A549 (cell line): Measurements from ENCODE around the gene SLC13A4. TPM values are rescaled to one million over a fixed set of nuclear protein-coding genes. Genes with fewer than 3 reads are reported as not detected.
A peak's percentile ranks its signal among the peaks of the same experiment; 100 is the strongest.

Experiments used
- ATAC-seq, 2 experiments: fragments of 200-7000 bp in 1 of 2; fragments of >200 bp in 1 of 2; cut with Nextera tagmentation in 1 of 2; cut with Tn5 transposase in 1 of 2; 3 replicates each; pipeline versions ENCODE4 v1.8.0 to v1.9.1; 2018 to 2020; ENCODE audit warnings: mild to moderate bottlenecking in 1 of 2, moderate library complexity in 1 of 2
- CTCF ChIA-PET: fragments of 300-600 bp; sonication (Branson Sonifier 250); formaldehyde crosslinking; extraction: SDS; loops from one replicate; lab custom pipeline; 2021; ENCODE audit warnings: antibody characterized with exemption, inconsistent platforms; lab: Yijun Ruan, JAX
- POLR2A ChIA-PET: fragments of 350-600 bp; formaldehyde crosslinking; extraction: SDS; loops from one replicate; lab custom pipeline; 2021; ENCODE audit warnings: antibody characterized with exemption, inconsistent platforms; lab: Yijun Ruan, JAX
- DNase-seq, 2 experiments: peaks; one replicate each; pipeline versions ENCODE4 v3.0.0 to v3.0.0-alpha.2; 2011 to 2016; ENCODE audit warnings: low read depth in 1 of 2, low spot score in 1 of 2
- FAIRE-seq: peaks from 2 replicates; lab custom pipeline; 2011; peaks lifted over from hg19 to GRCh38; lab: Jason Lieb, UNC
- H3K27ac ChIP-seq, 2 experiments: fragments of >200 bp; sonication (Bioruptor Twin); formaldehyde crosslinking; 3 replicates each; pipeline ENCODE4 v1.5.1; 2016 to 2017
- H3K4me1 ChIP-seq: fragments of >200 bp; sonication (Bioruptor Twin); formaldehyde crosslinking; 3 replicates; pipeline ENCODE4 v1.6.1; 2016
- H3K4me2 ChIP-seq: fragments of >200 bp; sonication (Bioruptor Twin); formaldehyde crosslinking; 3 replicates; pipeline ENCODE4 v1.6.1; 2016
- H3K4me3 ChIP-seq: fragments of >200 bp; sonication (Bioruptor Twin); formaldehyde crosslinking; 3 replicates; pipeline ENCODE4 v1.5.1; 2016
- H3K9me3 ChIP-seq: fragments of >200 bp; sonication (Bioruptor Twin); formaldehyde crosslinking; 3 replicates; pipeline ENCODE4 v1.6.1; 2016
- ATOH8 ChIP-seq: fragments of 250-450 bp; sonication (Bioruptor Pico); IDR thresholded peaks from 2 replicates; pipeline ENCODE4 v1.5.0; 2020; ENCODE audit warnings: low read depth, mild to moderate bottlenecking, moderate library complexity
- CBX8 ChIP-seq: fragments of 200-600 bp; sonication (generic); IDR thresholded peaks from 2 replicates; pipeline ENCODE4 v1.6.1; 2016
- CEBPB ChIP-seq, 2 experiments: fragments of >200 bp in 1 of 2; sonication (Bioruptor Twin) in 1 of 2; formaldehyde crosslinking in 1 of 2; IDR thresholded peaks; 2 replicates each; pipeline ENCODE4 v1.6.1; 2012 to 2016
- CTCF ChIP-seq: fragments of >200 bp; sonication (Bioruptor Twin); formaldehyde crosslinking; IDR thresholded peaks from 3 replicates; pipeline ENCODE4 v1.5.1; 2016
- ESRRA ChIP-seq: fragments of 150-350 bp; IDR thresholded peaks from 2 replicates; pipeline ENCODE4 v1.6.1; 2014; ENCODE audit warnings: mild to moderate bottlenecking, low read length, borderline replicate concordance
- FOSL2 ChIP-seq, 2 experiments: fragments of 450-650 bp in 1 of 2; fragments of >200 bp in 1 of 2; sonication (Bioruptor Twin) in 1 of 2; formaldehyde crosslinking; IDR thresholded peaks; 2 replicates each; pipeline versions ENCODE4 v1.5.0 to v1.6.1; 2016 to 2020; ENCODE audit warnings: mild to moderate bottlenecking in 1 of 2, moderate library complexity in 1 of 2
- HOXB13 ChIP-seq: fragments of 250-450 bp; sonication (Bioruptor Pico); IDR thresholded peaks from 2 replicates; pipeline ENCODE4 v1.5.0; 2020; ENCODE audit warnings: low read depth, mild to moderate bottlenecking, moderate library complexity
- JUN ChIP-seq, 2 experiments: fragments of >200 bp; sonication (Bioruptor Twin); formaldehyde crosslinking; IDR thresholded peaks; 2 replicates in 1 of 2; 3 replicates in 1 of 2; pipeline ENCODE4 v1.6.1; 2016 to 2017
- KDM1A ChIP-seq: fragments of 200-600 bp; sonication (generic); IDR thresholded peaks from 2 replicates; pipeline ENCODE4 v1.6.1; 2016; ENCODE audit warnings: low read depth, mild to moderate bottlenecking
- RCOR1 ChIP-seq: fragments of 150-350 bp; IDR thresholded peaks from 2 replicates; pipeline ENCODE4 v1.6.1; 2014; ENCODE audit warnings: antibody characterized with exemption, low read length, low read depth
- RNF2 ChIP-seq: fragments of 200-600 bp; sonication (generic); IDR thresholded peaks from 2 replicates; pipeline ENCODE4 v1.6.1; 2016; ENCODE audit warnings: low read depth, mild to moderate bottlenecking, antibody characterized with exemption, moderate library complexity, borderline replicate concordance
- SMC3 ChIP-seq: fragments of >200 bp; sonication (Bioruptor Twin); formaldehyde crosslinking; IDR thresholded peaks from 3 replicates; pipeline ENCODE4 v1.6.1; 2018; ENCODE audit warnings: inconsistent platforms
- SREBF2 ChIP-seq: fragments of 450-650 bp; IDR thresholded peaks from 2 replicates; pipeline ENCODE4 v1.6.1; 2014; ENCODE audit warnings: mild to moderate bottlenecking, moderate library complexity
- ZNF302 ChIP-seq: fragments of 250-450 bp; sonication (Bioruptor Pico); IDR thresholded peaks from 2 replicates; pipeline ENCODE4 v1.9.0; 2021; ENCODE audit warnings: inconsistent platforms, mild to moderate bottlenecking, moderate library complexity
- WGBS: methylation state at CpG from one replicate; pipeline ENCODE4 v1.1.6; 2017; ENCODE audit errors: missing lambda C conversion rate; 5-methylcytosine and 5-hydroxymethylcytosine counted together
- polyA plus RNA-seq, 4 experiments: library from polyadenylated mRNA; depleted of rRNA in 3 of 4; stranded (reverse); fragments of >200 nt; fragmentation: RNase III in 1 of 4; extraction: RNeasy Plus Mini Kit Qiagen cat#74134 plus additional on column Dnase treatment in 1 of 4; gene quantifications; 2 replicates in 3 of 4; 3 replicates in 1 of 4; pipeline ENCODE4 v1.2.3, GENCODE V29; 2011 to 2017

SLC13A4 gene
- polyA plus RNA-seq, 2 of the 4 experiments (the other 2 are of a cell fraction), result not detected

- Histone ChIP-seq H3K4me2 (no peak overlapping the region), H3K27ac (no peak overlapping the region), H3K9me3 (peaks cover 19% of the 10 kb centered on the region), H3K4me3 (no peak overlapping the region), H3K4me1 (peaks cover 20% of the 10 kb centered on the region)
- 93% methylated on average over 2 of the region's 2 CpGs for WGBS
- TF ChIP-seq RCOR1, result no peak
- TF ChIP-seq RNF2, result no peak
- no peak for TF ChIP-seq ZNF302 (CRISPR knock-in tag)
- no peak for TF ChIP-seq ESRRA
- TF ChIP-seq SMC3, result no peak
- no peak for TF ChIP-seq ATOH8 (CRISPR knock-in tag)
- TF ChIP-seq CTCF, result no peak
- no peak for TF ChIP-seq KDM1A
- ChIA-PET POLR2A (no interaction called here), CTCF (interaction anchor here (1.0 kb wide), 1 partner anchor 10 kb away, joined by 3 read pairs; no protein-coding TSS in a partner anchor)
- ATAC-seq, result no peak
- FAIRE-seq, result no peak
- no peak for DNase-seq
Measured at GRCh38 chr7:135775230-135775629, 47.2 kb upstream of the SLC13A4 start.

GRCh38 chr7:135774284-135774683, 46.3 kb upstream of the SLC13A4 start:
- WGBS, result 31% methylated on average over 4 of the region's 4 CpGs
- FAIRE-seq (no peak), ATAC-seq (peak; percentile 90 to 91), DNase-seq (peak; percentile 52 to 74)
- ChIA-PET CTCF (interaction anchor here (0.6 kb wide), 1 partner anchor 500 kb away, joined by 3 read pairs; no protein-coding TSS in a partner anchor), POLR2A (no interaction called here)
- Histone ChIP-seq H3K9me3 (peaks cover 18% of the 10 kb centered on the region), H3K27ac (peak overlapping the region in 1 of 2 experiments; percentile 11; a peak in 1 of 6 replicates), H3K4me3 (no peak overlapping the region), H3K4me2 (peak overlapping the region; percentile 38), H3K4me1 (peaks cover 20% of the 10 kb centered on the region)
- TF ChIP-seq FOSL2 (IDR thresholded peaks at IDR 0.05) (no peak), FOSL2 (CRISPR knock-in tag; IDR thresholded peaks at IDR 0.05) (0 out of 2 replicates have a peak, but pooled peaks have one; percentile 6), CEBPB (IDR thresholded peaks at IDR 0.05) (no peak)

GRCh38 chr7:135773464-135773863, 45.5 kb upstream of the SLC13A4 start:
- ChIA-PET POLR2A (no interaction called here), CTCF (interaction anchor here (1.3 to 2.0 kb wide), 2 partner anchors 19 to 28 kb away, joined by 4 to 11 read pairs; no protein-coding TSS in a partner anchor)
- FAIRE-seq (no peak), ATAC-seq (peak in 1 of 2 experiments; percentile 32; a peak in 1 of 6 replicates), DNase-seq (peak in 1 of 2 experiments; percentile 14)
- H3K9me3 ChIP-seq, result peaks cover 10% of the 10 kb centered on the region
- peaks cover 20% of the 10 kb centered on the region for H3K4me1 ChIP-seq
- H3K27ac ChIP-seq, result no peak overlapping the region; a peak in 1 of 6 replicates
- TF ChIP-seq CBX8 (no peak), SREBF2 (no peak), JUN (IDR thresholded peaks at IDR 0.05) (no peak)
- peak overlapping the region; percentile 38 for H3K4me2 ChIP-seq
- 18% methylated on average over 5 of the region's 5 CpGs for WGBS
- H3K4me3 ChIP-seq, result no peak overlapping the region

GRCh38 chr7:135772639-135773222, 44.7 kb upstream of the SLC13A4 start:
- H3K9me3 ChIP-seq, result peaks cover 4% of the 10 kb centered on the region; the same call in 2 of the 3 replicates
- DNase-seq, result no peak
- no peak overlapping the region for H3K4me2 ChIP-seq
- no peak; a peak in 1 of 6 replicates for ATAC-seq
- ChIA-PET CTCF (interaction anchor here (1.3 to 2.0 kb wide), 3 partner anchors 10 to 28 kb away, joined by 4 to 11 read pairs (median 4); no protein-coding TSS in a partner anchor), POLR2A (no interaction called here)
- H3K4me1 ChIP-seq, result peaks cover 20% of the 10 kb centered on the region
- peak overlapping the region in 1 of 2 experiments; percentile 49; a peak in 1 of 6 replicates for H3K27ac ChIP-seq
- H3K4me3 ChIP-seq, result no peak overlapping the region
- 81% methylated on average over 8 of the region's 8 CpGs for WGBS
- no peak for TF ChIP-seq HOXB13 (CRISPR knock-in tag)
- FAIRE-seq, result no peak
